Thymus (tissue), 11 donors: ENCODE measurements around the gene RNF215. TPM values are rescaled to one million over a fixed set of nuclear protein-coding genes. Genes with fewer than 3 reads are reported as not detected.

Experiments
- DNase-seq, 9 donors: peaks; one replicate each; pipeline ENCODE4 v3.0.0-alpha.2; 2013; ENCODE audit warnings: low spot score in 9 of 9, low read depth in 6 of 9, missing footprints in 1 of 9
- H3K27ac ChIP-seq, 2 donors: one replicate each; pipeline ENCODE4 v1.5.1; 2013; ENCODE audit warnings: control low read depth in 1 of 2, low read depth in 1 of 2, low read length in 1 of 2, mild to moderate bottlenecking in 1 of 2, moderate library complexity in 1 of 2
- H3K27me3 ChIP-seq, 2 donors: one replicate each; pipeline ENCODE4 v1.5.1; 2013; ENCODE audit warnings: low read length in 1 of 2; ENCODE audit not compliant: control insufficient read depth in 2 of 2, insufficient read depth in 1 of 2
- H3K36me3 ChIP-seq, 2 donors: one replicate each; pipeline ENCODE4 v1.5.1; 2013; ENCODE audit warnings: low read length in 1 of 2, mild to moderate bottlenecking in 1 of 2, moderate library complexity in 1 of 2; ENCODE audit not compliant: control insufficient read depth in 2 of 2, insufficient read depth in 2 of 2
- H3K4me1 ChIP-seq, 2 donors: one replicate each; pipeline ENCODE4 v1.5.1; 2013; ENCODE audit warnings: low read length in 2 of 2; ENCODE audit not compliant: control insufficient read depth in 2 of 2, insufficient read depth in 2 of 2
- H3K4me3 ChIP-seq, 2 donors: one replicate each; pipeline ENCODE4 v1.5.1; 2013; ENCODE audit warnings: low read length in 2 of 2, control low read depth in 1 of 2, mild to moderate bottlenecking in 1 of 2
- H3K9me3 ChIP-seq, 2 donors: one replicate each; pipeline ENCODE4 v1.5.1; 2013; ENCODE audit warnings: low read length in 1 of 2, mild to moderate bottlenecking in 1 of 2; ENCODE audit not compliant: control insufficient read depth in 2 of 2, insufficient read depth in 1 of 2
- WGBS: extraction: QIAGEN DNeasy Blood & Tissue Kit; methylation state at CpG from one replicate; pipeline ENCODE4 v1.1.7; 2013; 5-methylcytosine and 5-hydroxymethylcytosine counted together
- polyA plus RNA-seq: library from polyadenylated mRNA; stranded (reverse); fragments of 200-250 nt; gene quantifications from one replicate; pipeline ENCODE4 v1.2.3, GENCODE V29; 2013
- total RNA-seq: library from RNA; stranded (reverse); fragments of 120-200 nt; gene quantifications from one replicate; pipeline ENCODE4 v1.2.4, GENCODE V29; 2013
- donor health status: healthy.

Gene RNF215
- total and polyA plus RNA-seq, 2 donors, result 6.4 to 11.1 TPM

- no peak for DNase-seq
- 97% methylated on average over 4 of the region's 4 CpGs for WGBS
Observed at GRCh38 chr22:30430933-30431332, 43.7 kb upstream of the RNF215 start.

GRCh38 chr22:30429887-30430286 is 42.7 kb upstream of the RNF215 start:
- no peaks in the 10 kb centered on the region for H3K27me3 ChIP-seq
- no peak for DNase-seq
- H3K4me3 ChIP-seq, result no peak overlapping the region
- peaks cover 0 to 5% of the 10 kb centered on the region in 2 donors for H3K36me3 ChIP-seq
- H3K9me3 ChIP-seq, result peaks cover 0 to 1% of the 10 kb centered on the region in 2 donors
- peaks cover 6 to 20% of the 10 kb centered on the region in 2 donors for H3K4me1 ChIP-seq
- 84% methylated on average over 4 of the region's 4 CpGs for WGBS
- H3K27ac ChIP-seq, result no peak overlapping the region

More at GRCh38 chr22:30430933-30431332, 43.7 kb upstream of the RNF215 start:
- Histone ChIP-seq H3K9me3 (peaks cover 0 to 9% of the 10 kb centered on the region in 2 donors), H3K4me1 (peaks cover 0 to 15% of the 10 kb centered on the region in 2 donors), H3K4me3 (no peak overlapping the region), H3K36me3 (peaks cover 0 to 5% of the 10 kb centered on the region in 2 donors), H3K27me3 (no peaks in the 10 kb centered on the region), H3K27ac (no peak overlapping the region)

- WGBS, result 100% methylated on average over 1 of the region's 1 CpG
- H3K9me3 ChIP-seq, result peaks cover 0 to 1% of the 10 kb centered on the region in 2 donors
- H3K4me3 ChIP-seq, result no peak overlapping the region
- no peak for DNase-seq
- no peak overlapping the region for H3K27ac ChIP-seq
- H3K36me3 ChIP-seq, result peaks cover 0 to 5% of the 10 kb centered on the region in 2 donors
- no peaks in the 10 kb centered on the region for H3K27me3 ChIP-seq
- H3K4me1 ChIP-seq, result peaks cover 14 to 34% of the 10 kb centered on the region in 2 donors
Observed at GRCh38 chr22:30427871-30428270, 40.7 kb upstream of the RNF215 start.

- 75% methylated on average over 29 of the region's 29 CpGs for WGBS
- Histone ChIP-seq H3K27ac (no peak overlapping the region), H3K4me3 (peak overlapping the region; percentile 62 to 63), H3K4me1 (peaks cover 14 to 43% of the 10 kb centered on the region in 2 donors), H3K36me3 (peaks cover 0 to 5% of the 10 kb centered on the region in 2 donors), H3K27me3 (no peaks in the 10 kb centered on the region), H3K9me3 (peaks cover 0 to 1% of the 10 kb centered on the region in 2 donors)
- DNase-seq, result peak in 7 of 9 donors; percentile 63 to 88 (median 73)
Observed at GRCh38 chr22:30426388-30427353, 39.5 kb upstream of the RNF215 start.

GRCh38 chr22:30425616-30426387 is 38.6 kb upstream of the RNF215 start, which contains the start of gene MTFP1:
Gene MTFP1 (plus strand): TSS chr22:30425768. CDS start chr22:30425880, 112 bp downstream.
- H3K9me3 ChIP-seq, result peaks cover 0 to 1% of the 10 kb centered on the region in 2 donors
- DNase-seq, result peak in 4 of 9 donors; percentile 35 to 69 (median 46)
- peaks cover 14 to 43% of the 10 kb centered on the region in 2 donors for H3K4me1 ChIP-seq
- 6% methylated on average over 61 of the region's 61 CpGs for whole genome bisulfite sequencing
- peaks cover 0 to 5% of the 10 kb centered on the region in 2 donors for H3K36me3 ChIP-seq
- H3K27ac ChIP-seq, result peak within 1 kb of the TSS; percentile 37 to 93
- H3K4me3 ChIP-seq, result peak within 1 kb of the TSS; percentile 63 to 68
- H3K27me3 ChIP-seq, result no peaks in the 10 kb centered on the region

DNA sequence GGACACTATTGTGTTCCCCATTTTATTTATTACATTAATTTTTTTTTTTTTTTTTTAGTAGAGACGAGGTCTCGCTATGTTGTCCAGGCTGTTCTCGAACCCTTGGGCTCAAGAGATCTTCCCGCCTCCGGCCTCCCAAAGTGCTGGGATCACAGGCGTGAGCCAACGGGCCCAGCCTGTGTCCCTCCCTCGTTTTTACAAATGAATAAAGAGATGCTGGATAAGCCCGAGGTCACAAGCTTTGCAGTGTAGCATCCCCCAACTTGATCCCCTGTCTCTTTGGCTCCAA is 38.1 kb upstream of the RNF215 start:
- DNase-seq, result no peak
- H3K4me1 ChIP-seq, result peaks cover 14 to 43% of the 10 kb centered on the region in 2 donors
- peaks cover 2 to 7% of the 10 kb centered on the region in 2 donors for H3K36me3 ChIP-seq
- H3K27me3 ChIP-seq, result no peaks in the 10 kb centered on the region
- peaks cover 0 to 1% of the 10 kb centered on the region in 2 donors for H3K9me3 ChIP-seq
- no peak overlapping the region for H3K27ac ChIP-seq
- WGBS, result 27% methylated on average over 9 of the region's 9 CpGs
- H3K4me3 ChIP-seq, result peak overlapping the region; percentile 62 to 63

DNA sequence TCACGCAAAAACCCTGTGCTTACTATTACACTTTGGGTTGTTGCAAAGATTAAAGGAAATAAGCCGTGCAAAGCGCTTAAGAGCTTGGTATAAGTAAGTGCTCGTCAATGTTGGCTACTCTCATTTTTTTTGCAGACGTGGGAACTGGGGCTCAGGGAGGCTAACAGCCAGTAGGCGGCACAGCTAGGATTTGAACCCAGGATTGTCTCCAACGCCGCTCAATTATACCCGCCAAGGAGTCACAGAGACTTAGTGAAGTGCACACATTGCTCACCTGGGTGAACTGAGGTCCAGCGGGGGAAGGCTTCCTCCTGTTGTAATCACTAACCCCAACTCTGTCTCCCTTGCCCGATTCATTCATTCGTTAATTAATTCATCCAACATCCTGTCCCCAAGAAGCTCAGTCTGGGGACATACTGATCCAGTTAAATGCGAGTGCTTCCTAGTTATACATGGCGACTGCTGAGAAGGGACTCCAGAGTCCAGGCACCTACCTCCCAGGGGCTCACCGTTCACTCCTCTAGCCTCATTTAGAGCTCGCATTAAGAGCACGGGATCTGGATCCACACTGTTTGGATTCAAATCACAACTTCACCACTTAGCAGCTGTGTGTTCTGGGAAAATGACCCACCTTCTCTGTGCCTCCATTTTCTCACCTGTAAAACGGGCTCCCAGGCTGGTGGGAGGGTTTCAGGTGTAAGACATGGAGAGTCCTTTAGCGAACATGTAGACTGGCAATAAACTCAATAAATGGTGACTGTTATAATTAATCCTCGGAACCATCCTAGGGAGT is 37.5 kb upstream of the RNF215 start:
- 62% methylated on average over 20 of the region's 20 CpGs for WGBS
- H3K9me3 ChIP-seq, result peaks cover 0 to 1% of the 10 kb centered on the region in 2 donors
- H3K27me3 ChIP-seq, result no peaks in the 10 kb centered on the region
- peaks cover 4 to 8% of the 10 kb centered on the region in 2 donors for H3K36me3 ChIP-seq
- peak overlapping the region; percentile 68 to 72 for H3K4me3 ChIP-seq
- peak in 1 of 9 donors; percentile 8 for DNase-seq
- peak overlapping the region in 1 of 2 donors; percentile 93 for H3K27ac ChIP-seq
- peaks cover 14 to 43% of the 10 kb centered on the region in 2 donors for H3K4me1 ChIP-seq

DNA sequence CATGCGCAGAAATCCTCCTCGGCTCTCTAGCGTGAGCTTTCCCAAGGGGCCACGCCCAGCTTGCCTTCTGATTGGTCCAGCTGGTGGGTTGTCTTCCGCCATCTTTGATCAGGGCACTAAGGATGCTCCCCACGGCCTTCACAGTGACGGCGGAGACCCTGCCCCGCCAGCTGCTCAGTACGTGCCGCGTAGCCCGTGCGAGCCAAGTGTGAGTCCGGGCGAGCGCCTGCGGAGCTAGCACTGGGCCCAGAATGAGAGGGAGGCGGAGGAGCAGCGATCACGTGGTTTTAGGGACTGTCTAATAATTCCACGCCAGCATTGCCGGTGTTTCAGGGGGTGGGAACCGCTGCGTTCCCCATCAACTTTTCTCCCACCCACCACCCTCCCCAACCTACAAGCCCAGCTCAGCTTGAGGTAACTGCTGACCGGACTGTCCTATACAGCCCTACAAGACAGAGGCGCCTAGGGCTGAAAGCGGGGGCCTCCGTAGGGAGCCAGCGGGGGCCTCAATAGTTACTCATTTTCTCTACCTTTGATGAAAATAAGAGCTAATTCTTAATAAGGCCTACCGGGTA is 36.8 kb upstream of the RNF215 start:
- DNase-seq, result peak; percentile 99 to 100 (median 100)
- peaks cover 14 to 43% of the 10 kb centered on the region in 2 donors for H3K4me1 ChIP-seq
- H3K4me3 ChIP-seq, result peak overlapping the region; percentile 68 to 72
- H3K27me3 ChIP-seq, result no peaks in the 10 kb centered on the region
- peaks cover 0 to 1% of the 10 kb centered on the region in 2 donors for H3K9me3 ChIP-seq
- WGBS, result 2% methylated on average over 31 of the region's 31 CpGs
- peak overlapping the region; percentile 75 to 93 for H3K27ac ChIP-seq
- H3K36me3 ChIP-seq, result peaks cover 4 to 8% of the 10 kb centered on the region in 2 donors
